ENCODE results near the gene G3BP2.
"Not testable (repeated sequence)": the region's sequence is repeated elsewhere in the genome, so short reads cannot be mapped to it uniquely, and the experiment has no call there.

The G3BP2 gene

GRCh38 chr4:75683482-75684155 lies 10.4 kb upstream of the G3BP2 start:
- DNase-seq (ENCODE audit: low read depth), result no peak

- no peak for DNase-seq (ENCODE audit: low read depth)
Observed at GRCh38 chr4:75679876-75680575, 6.8 kb upstream of the G3BP2 start.

DNA sequence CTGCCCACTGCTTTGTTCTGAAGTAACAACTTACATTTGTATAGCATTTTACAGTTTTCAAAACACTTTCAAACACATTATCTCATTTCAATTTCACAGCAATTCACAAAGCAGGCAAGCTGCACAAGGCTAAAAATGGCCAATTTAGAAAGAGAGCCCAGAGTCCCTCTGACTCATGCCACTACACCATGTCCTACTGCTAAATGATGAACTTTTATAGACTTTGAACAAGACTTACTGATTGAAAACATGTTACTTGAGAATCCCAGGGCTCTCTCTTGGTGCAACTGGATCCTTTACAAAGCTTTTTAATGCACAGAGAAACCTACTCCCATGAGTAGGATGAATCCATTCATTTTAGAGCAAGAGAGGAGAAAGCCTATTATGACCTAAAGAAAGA lies 5.8 kb upstream of the G3BP2 start:
- DNase-seq (ENCODE audit: low read depth), result no peak

DNA sequence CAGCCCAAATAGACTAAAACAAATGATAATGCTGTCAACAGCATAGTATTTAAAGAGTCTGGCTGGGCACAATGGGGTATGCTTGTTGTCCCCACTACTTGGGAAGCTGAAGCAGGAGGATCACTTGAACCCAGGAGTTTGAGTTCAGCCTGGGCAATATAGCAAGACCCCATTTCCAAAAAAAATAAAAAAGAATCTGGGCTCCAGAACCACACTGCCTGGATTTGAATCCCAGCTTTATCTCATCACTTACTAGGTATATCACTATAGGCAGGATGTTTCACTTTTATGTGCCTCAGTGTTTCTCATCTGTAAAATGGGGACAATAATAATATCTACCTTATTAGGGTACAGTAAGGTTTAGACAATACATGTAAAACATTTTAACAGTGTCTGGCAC lies 5.3 kb upstream of the G3BP2 start:
- no peak for DNase-seq (ENCODE audit: low read depth)

DNA sequence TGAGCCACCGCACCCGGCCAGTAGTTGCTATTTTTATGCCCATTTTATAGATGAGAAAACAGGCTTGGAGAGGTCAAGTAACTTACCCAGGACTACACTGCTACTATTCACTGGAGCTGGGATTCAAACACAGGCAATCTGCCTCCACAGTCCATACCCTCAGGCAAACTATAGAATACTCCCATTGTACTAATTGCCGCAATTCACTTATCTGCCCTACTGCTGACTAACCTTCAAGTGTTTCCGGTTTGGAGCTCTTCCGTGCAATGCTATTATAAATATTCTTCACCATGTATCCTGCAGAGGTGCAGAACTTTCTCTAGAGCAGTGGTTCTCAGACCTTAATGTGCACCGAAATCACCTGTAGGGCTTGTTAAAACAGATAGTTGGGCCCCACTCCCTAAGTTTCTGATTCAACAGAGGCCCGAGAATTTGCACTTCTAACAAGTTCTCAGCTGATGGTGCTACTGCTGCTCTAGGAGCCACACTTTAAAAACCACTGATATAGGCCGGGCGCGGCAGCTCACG lies 1.9 kb upstream of the G3BP2 start:
- DNase-seq (ENCODE audit: low read depth), result no peak

DNA sequence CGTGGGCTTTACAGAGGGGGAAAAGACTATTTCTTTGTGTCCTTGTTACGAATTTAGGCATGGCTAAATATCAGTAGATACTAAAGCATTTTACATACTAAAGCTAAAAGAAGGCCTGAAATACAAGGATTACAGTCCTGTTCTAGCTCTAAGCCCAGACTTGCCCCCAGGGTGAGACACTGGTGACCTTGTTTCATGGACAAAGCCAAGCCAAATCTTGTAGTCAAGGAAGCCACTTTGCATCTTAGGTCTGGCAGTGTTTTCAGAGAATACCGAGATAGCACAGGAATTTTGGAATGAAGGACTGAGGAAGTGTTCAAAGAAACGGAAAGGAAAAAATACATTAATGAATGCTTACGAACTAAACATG lies 733 bp upstream of the G3BP2 start:
- DNase-seq (ENCODE audit: low read depth), result no peak

DNA sequence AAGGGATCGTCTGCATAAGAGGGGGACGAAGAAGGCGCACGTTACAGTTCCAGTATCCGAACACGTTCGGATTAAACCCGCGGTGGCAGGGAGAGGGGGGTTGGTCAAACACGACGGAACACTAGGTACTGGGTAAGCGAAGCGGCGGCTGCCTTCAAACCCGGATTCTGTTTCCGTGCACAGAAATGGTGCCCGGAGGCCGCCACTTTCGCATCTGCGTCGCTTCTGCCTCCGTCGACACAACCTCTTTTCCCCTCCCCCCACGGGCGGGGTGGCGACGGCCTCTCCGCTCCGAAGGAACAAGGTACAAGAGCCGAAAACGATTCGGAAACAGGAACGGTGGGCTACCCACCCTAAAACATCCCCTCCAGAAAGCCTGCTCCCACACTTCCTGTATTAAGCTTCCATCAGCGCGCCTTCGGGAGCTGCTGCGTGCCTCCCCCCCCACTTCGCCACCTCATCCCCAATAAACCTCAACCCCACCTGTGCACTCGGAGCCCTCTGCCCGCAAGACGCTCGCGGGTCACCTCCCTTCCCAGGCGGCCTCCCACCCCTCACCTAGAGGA lies 667 bp downstream of the G3BP2 start:
- peak; percentile 68 for DNase-seq (ENCODE audit: low read depth)

- no peak for DNase-seq (ENCODE audit: low read depth)
Observed at GRCh38 chr4:75671802-75672421, 1.3 kb downstream of the G3BP2 start.

GRCh38 chr4:75668596-75668995 lies 4.6 kb downstream of the G3BP2 start:
- no peak for DNase-seq (ENCODE audit: low read depth)

GRCh38 chr4:75667636-75668035 lies 5.6 kb downstream of the G3BP2 start:
- DNase-seq (ENCODE audit: low read depth), result not testable (repeated sequence)

- no peak for DNase-seq (ENCODE audit: low read depth)
Observed at GRCh38 chr4:75666299-75666698, 6.9 kb downstream of the G3BP2 start.

DNA sequence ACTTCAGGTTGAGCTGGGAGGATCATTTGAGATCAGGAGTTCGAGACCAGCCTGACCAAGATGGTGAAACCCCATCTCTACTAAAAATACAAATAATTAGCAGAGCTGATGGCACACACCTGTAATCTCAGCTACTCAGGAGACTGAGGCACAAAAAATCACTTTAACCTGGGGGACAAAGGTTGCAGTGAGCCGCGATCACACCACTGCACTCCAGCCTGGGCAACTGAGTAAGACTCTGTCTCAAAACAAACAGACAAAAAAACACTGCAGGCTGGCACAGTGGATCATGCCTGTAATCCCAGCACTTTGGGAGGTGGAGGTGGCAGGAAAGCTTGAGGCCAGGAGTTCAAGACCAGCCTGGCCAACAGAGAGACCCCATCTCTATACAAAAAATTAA lies 8.6 kb downstream of the G3BP2 start:
- DNase-seq (ENCODE audit: low read depth), result not testable (repeated sequence)

- DNase-seq (ENCODE audit: low read depth), result no peak
Observed at GRCh38 chr4:75662626-75663025, 10.6 kb downstream of the G3BP2 start.

- no peak for DNase-seq (ENCODE audit: low read depth)
Observed at GRCh38 chr4:75660491-75660890, 12.7 kb downstream of the G3BP2 start.

DNA sequence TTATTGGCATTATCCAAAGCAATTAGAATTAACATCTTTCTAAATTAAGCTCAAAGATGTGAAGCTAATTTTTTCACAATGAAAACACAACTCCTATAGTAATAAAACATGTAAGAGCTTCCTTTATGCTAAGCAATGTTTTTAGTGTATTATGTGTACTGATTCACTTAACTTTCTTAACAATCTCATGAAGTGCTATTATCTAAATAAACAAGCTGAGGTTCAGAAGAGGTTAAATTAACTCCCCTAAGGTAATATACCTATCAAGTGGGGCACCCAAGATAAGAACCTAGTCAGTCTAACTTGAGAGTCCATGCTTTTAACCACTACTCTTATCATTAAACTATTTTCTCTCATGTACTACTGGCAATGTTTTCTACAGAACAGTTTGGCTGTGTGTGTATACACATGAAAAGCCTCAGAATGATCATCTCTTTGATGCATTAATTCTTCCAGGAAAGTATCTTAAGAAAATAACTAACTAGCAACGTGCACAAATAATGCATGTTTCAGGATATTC lies 13.6 kb downstream of the G3BP2 start:
- no peak for DNase-seq (ENCODE audit: low read depth)

DNA sequence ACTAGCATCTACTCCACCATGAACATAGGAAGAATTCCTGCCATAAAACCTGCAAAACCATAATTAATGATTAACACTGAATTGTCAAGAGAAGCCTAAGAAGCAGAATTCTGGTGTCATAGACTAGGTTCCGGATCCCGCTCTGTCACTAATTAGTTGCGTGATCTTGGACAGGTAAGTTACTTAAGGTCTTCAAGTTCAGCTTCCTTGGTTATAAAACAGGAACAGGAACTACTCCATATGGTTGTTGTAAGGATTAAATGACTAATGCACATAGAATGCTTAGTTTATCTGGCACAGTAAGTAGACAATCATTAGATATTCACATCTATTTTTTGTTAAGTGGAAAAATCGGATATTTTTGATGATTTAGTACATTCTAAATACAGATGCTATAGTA lies 14.3 kb downstream of the G3BP2 start:
- no peak for DNase-seq (ENCODE audit: low read depth)

DNA sequence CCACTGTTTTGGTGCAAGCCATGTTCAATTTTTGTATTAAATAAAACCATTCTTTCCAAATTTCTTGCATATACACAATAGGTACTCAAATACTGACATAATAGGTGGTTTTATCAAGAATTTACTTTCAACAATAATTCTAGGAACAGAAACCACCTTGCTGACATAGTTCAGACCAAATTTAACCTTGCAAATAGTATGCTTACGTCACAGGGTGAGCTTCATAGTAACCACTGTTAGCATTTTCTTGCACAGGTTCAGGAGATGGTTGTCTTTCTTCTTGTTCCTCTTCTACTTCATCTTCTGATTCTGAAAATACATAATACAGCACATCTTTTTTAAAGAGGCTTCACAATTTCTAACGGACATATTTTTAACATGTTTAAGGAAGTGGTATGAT lies 17.6 kb downstream of the G3BP2 start:
- no peak for DNase-seq (ENCODE audit: low read depth)

DNA sequence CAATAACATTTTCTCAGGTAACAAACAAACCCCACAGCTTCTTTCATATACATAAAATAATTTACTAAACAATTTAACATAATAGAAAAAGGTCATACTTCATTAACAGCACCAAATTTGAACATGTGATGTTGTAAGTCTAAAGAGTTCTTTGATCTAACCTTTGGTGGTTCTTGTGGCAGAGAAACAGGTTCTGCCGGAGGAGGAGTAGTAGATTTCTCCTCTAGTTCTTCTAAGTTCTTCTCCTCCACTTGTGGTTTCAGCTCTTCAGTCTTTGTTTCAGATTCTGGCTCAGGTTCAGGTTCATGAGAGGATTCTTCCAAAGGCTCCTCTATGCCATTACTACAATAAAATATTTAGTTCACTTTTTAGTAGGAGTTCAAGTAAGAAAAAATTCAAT lies 18.3 kb downstream of the G3BP2 start:
- no peak for DNase-seq (ENCODE audit: low read depth)

GRCh38 chr4:75653845-75654503 lies 19.2 kb downstream of the G3BP2 start:
- DNase-seq (ENCODE audit: low read depth), result no peak

- no peak for DNase-seq (ENCODE audit: low read depth)
Observed at GRCh38 chr4:75644095-75644494, 29.1 kb downstream of the G3BP2 start.

GRCh38 chr4:75643651-75644050 lies 29.6 kb downstream of the G3BP2 start:
- no peak for DNase-seq (ENCODE audit: low read depth)

- DNase-seq (ENCODE audit: low read depth), result no peak
Observed at GRCh38 chr4:75639124-75639695, 34.0 kb downstream of the G3BP2 start.

Data from stimulated activated CD8-positive, alpha-beta memory T cell treated with anti-CD3 and anti-CD28 coated beads, Interleukin-4, amount 100 ng/mL, for 24 hours (primary cell).